Right renal pelvis (tissue), 4 donors: ENCODE measurements around the gene UCN2. TPM values are rescaled to one million over a fixed set of nuclear protein-coding genes. Genes with fewer than 3 reads are reported as not detected.
"Not testable (repeated sequence)": the region's sequence is repeated elsewhere in the genome, so short reads cannot be mapped to it uniquely, and the experiment has no call there.

Source experiments
- DNase-seq, 4 donors: peaks; one replicate each; pipeline ENCODE4 v3.0.0-alpha.2; 2013; ENCODE audit warnings: low read depth in 4 of 4, low spot score in 3 of 4, missing footprints in 1 of 4
- polyA plus RNA-seq, 4 donors: library from polyadenylated mRNA; unstranded; fragments of 120-200 nt; gene quantifications; one replicate each; pipeline ENCODE4 v1.2.1, GENCODE V29; 2013; ENCODE audit not compliant: insufficient read length in 4 of 4

The UCN2 gene
- polyA plus RNA-seq, 4 donors = 0.19 to 0.66 (median 0.57) TPM

DNA sequence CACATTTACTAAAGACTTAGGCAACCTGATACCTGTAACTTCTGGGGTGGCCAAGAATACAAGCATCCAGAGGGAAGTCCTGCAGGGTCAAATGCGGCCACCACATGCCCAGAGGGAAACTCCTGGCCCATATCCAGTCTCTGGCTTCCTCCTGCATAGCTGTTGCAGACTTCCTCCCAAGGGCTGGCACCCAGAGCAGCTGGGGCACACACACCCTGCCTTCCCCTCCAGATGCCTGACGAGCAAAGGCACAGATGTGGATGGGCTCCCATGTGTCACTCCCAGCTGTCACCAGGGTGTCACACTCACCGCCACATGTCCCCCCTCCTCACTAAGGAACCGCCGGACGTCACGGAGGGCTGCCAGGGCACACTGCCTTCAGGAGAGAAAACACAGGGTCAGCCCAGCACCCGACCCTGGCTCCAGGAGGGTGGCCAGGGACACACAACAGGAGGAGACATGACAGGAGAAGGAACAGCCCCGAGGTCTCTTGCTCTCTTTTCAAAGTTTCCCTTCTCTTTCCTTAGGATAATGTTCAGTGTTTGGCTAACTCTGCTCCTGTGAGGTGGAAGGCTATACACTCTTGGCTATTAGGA is 20.2 kb downstream of the UCN2 start:
- no peak for DNase-seq

DNA sequence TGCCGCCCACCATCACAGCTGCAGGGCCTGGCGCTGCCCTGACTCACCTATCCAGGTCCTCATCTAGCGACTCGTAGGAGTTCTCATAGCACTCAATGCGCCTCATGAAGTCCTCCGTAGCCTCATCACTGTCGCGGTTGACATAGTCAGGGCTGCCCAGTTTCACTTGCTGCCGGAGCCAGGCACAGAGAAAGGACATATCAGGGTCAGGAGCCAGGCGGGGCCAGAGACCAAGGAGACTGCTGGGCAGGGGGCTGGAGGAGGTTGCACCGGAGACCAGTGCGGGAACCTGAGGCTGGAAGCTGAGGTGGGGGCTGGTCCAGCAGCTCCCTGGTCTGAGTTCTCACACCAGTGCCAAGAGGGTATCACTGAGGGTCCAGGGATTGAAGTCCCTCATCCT is 25.1 kb downstream of the UCN2 start:
- no peak for DNase-seq

DNA sequence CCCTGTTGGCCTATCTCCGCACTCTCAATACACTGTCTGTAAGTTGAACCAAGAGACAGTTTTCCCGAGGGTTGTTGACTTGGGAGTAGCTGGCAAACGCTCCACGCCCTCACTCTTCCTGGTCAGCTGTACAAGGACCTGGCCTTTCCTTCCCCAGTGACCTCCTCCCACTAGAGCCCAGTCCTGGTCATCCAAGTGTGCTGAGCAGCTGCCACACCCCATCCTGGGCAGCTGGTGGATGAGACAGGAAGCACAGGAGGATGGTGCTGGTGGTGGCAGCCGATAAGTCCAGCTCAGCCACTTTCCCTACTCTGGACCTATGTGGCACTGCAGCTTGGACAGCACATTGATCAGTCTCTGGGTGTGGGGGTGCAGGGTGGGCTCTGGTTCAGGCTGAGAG is 26.8 kb downstream of the UCN2 start:
- DNase-seq = no peak

DNA sequence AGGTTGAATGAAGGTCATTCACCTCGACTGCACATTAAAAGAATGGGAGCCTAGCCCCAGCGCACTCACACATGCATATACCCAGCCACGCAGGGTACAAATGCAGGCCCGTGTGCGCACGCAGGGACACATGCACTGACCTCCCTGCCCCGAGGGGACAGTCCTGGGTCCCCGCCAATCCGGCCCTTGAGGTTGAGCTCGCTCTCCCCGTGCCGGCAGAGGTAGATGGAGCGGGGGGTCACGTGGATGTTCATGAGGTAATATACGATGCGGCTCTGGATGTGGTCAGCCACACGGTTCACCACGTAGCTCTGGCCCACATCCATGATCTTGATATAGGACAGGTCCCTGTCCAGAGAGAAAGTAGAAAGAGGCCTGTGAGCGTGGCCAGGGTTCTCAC is 27.5 kb downstream of the UCN2 start:
- DNase-seq = no peak

DNA sequence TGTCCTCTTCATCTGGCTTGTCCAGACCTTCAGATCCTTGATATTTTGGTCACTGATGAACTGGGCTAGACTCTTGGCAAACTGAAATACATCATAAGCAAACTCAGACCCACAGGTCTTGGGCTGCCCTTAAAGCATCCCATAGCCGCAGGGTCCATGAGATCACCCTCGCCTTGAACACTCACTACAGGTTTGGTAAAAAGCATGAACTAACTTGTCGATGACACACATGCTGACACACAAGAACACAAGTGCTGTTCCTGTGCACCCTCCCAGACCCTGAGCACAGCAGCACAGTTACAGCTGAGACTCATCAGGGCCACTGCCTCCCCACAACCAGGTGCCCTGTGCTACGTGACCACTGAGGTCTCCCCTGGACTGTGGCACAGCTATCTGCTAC is 28.0 kb downstream of the UCN2 start:
- DNase-seq = no peak

DNA sequence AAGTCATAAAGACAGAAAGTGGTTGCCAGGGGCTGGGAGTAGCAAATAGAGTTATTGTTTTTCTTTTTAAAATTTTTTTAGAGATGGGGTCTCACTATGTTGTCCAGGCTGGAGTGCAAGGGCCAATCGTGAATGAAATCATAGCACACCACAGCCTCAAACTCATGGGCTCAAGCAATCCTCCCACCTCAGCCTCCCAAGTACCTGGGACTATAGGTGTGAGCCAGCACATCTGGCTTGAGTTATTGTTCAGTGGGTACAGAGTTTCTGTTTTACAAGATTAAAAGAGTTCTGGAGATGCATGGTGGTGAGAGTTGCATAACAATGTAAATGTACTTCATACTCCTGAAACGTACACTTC is 30.6 kb downstream of the UCN2 start:
- DNase-seq = no peak

DNA sequence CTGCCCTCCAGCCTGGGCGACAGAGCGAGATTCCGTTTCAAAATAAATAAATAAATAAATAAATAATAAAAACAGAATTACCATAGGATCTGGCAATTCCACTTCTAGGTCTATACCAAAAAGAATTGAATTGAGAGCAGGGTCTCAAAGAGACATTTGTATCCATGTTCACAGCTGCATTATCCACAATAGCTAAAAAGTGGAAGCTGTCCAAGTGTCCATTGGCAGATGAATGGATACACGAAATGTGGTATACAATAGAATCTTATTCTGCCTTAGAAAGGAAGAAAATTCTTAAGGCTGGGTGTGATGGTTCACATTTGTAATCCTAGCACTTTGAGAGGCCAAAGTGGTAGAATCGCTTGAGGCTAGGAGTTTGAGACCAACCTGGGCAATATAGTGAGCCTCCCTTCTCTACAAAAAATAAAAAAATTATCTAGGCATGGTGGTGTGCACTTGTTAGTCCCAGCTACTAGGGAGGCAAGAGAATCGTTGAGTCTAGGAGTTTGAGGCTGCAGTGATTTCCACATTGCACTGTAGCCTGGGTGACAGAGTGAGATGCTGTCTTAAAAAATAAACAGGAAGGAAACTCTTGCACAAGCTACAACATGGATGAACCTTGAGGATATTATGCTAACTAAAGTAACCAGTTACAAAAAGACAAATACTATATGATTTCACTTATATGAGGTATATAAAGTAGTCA is 31.2 kb downstream of the UCN2 start:
- no peak for DNase-seq

DNA sequence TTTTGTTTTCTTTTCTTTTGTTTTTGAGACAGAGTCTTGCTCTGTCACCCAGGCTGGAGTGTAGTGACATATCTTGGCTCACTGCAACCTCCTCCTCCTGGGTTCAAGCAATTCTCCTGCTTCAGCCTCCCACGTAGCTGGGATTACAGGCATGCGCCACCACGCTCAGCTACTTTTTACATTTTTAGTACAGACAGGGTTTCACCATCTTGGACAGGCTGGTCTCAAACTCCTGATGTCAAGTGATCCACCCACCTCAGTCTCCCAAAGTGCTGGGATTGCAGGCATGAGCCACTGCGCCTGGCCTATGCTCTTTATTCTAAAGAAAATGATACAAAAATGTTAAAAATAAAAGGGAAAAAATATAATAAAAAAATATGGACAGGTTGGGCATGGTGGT is 32.9 kb downstream of the UCN2 start:
- DNase-seq = not testable (repeated sequence)

DNA sequence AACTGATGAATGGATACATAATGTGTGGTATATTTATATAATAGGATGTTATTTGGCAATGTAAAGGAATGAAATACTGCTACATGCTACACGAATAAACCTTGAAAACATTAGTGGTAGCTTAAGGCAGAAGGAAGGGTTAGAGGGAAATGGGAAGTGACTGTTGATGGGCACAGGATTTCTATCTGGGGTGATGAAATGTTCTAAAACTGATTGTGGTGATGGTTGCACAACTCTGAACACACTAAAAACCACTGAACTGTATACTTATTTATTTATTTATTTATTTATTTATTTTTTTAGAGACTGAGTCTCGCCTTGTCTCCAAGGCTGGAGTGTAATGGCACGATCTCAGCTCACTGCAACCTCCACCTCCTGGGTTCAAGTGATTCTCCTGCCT is 34.8 kb downstream of the UCN2 start:
- DNase-seq = no peak

DNA sequence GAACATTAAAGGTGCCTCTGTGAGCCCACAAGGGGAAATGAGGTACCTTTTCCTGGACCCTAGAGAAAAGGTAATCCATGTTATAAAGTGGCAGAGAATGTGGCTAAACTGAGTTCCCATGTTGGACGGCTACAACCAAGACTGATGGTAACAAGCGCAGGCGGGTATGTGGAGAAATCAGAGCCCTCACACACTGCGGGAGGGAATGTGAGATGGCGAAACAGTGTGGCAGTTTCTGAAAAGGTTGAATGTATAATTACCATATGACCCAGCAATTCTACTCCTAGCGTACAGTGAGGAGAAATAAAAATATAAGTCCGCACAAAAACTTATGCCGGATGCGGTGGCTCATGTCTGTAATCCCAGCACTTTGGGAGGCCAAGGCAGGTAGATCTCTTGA is 35.5 kb downstream of the UCN2 start:
- DNase-seq = no peak

DNA sequence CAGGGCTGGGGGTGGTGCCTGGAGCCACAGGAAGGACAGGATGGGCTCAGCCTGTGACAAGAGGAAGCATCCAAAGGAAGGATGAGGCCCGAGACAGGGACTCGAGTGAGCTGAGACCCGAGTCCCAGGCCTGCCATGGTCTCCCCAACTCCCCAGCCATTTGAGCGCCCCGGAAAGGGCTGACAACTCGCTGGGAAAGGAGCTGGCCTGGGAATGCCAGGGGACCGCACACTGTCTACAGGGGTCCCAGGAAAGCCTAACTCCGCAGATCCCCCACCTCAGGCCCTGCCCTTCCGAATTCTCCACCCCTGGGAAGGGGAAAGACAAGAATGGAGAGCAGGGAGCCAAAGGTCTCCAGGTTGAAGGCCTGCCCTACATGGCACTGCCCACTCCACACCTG is 38.6 kb downstream of the UCN2 start:
- DNase-seq = no peak

DNA sequence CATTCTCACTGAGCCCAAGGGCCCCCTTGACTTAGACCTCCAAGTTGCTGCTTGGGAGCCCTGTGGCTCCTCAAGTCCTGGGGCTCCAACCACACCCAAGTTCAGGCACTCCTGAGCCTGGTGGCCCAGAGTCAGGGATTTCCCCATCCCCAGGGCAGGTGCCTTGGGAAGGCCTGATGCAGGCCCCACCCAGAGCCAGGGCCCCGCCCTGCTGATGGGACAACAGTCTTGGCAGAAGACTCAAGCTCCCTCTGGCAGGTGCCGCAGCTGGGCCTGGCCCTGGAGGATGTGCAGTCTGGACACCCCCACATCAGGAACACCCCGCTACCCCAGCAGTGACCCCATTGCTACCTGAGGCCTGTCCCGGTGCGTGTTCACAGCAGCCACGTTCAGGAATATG is 41.9 kb downstream of the UCN2 start:
- no peak for DNase-seq

DNA sequence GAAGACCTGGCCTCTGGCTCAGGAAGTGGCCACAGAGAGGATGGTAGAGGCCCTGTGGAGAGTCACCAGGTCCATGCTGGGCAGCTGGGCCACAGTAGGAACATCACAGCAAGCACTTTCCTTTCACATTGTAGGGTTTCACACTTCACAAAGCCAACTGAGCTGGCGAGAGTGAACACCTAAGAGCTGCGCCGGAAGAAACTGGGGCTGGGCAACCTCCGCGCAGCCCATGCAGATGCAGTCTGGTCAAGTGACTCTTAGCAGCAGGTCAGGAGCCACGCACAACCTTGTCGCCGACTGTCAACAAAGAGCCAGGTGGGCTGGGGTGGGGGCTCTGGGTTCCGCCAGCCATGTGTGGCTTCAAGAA is 44.3 kb downstream of the UCN2 start:
- DNase-seq = no peak

DNA sequence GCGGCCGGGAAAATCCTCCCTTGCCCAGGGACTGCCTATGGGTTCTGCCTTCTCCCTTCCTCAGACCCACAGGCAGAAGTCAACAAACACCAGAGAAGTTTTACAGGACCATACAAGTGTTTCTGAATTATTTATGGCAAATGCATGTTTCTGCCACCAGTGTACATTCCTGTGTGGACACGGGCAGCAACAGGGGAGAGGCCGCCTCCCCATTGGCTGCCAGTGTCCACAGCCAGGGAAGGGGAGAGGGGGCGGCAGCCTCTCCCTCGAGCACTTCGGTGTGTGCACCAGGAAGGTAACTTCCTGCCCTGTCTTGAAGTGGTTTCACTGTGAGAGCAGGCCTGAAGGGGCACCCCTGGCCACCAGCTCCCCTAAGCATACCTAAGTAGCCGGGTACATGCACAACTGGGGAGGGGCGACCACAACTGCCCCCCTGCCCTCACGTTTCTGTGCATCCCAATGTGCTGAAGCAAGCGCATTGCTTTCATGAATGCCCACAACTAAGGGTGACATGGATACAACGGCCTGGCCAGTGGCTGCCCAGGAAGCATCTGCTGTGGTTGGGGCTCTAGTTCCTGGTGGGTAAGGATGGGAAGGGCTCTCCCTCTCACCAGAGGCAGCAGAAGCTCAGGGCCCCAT is 44.8 kb downstream of the UCN2 start:
- DNase-seq = no peak

DNA sequence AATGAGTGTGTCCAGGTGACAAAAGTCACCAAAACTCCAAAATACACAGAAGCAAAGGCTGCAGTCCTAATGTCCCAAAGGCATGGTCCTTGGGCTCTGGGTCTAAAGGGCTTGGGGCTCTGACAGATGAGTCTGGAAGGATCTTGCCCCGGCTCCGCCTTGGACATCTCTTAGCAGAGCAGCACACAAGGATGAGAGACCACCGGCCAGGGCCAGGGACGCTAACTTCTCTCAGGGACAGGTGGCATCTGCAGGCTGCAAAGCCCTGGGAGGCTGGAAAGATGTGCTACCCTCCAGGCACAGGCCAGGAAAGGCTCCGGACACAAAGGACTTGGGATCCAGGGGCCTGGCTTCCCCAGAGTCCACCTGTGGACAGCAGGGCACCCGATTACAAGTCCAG is 45.5 kb downstream of the UCN2 start:
- no peak for DNase-seq

DNA sequence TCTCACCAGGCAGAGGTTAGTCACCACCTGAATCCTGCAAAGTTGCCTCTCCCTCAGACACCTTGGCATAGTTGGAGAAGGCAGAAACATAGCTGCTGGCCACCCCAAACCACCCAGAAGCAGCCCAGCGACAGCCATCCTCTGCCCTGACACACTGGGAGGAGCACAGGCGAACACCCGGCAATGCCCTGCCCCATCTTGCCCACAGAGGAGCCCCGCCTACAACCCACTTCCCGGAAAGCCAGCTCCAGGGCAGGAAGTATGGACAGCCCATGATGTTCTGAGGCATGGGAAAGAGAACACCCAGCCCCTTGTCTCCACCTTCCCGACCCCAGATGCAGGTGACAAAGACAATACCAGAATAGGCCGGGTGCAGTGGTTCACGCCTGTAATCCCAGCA is 47.0 kb downstream of the UCN2 start:
- no peak for DNase-seq

DNA sequence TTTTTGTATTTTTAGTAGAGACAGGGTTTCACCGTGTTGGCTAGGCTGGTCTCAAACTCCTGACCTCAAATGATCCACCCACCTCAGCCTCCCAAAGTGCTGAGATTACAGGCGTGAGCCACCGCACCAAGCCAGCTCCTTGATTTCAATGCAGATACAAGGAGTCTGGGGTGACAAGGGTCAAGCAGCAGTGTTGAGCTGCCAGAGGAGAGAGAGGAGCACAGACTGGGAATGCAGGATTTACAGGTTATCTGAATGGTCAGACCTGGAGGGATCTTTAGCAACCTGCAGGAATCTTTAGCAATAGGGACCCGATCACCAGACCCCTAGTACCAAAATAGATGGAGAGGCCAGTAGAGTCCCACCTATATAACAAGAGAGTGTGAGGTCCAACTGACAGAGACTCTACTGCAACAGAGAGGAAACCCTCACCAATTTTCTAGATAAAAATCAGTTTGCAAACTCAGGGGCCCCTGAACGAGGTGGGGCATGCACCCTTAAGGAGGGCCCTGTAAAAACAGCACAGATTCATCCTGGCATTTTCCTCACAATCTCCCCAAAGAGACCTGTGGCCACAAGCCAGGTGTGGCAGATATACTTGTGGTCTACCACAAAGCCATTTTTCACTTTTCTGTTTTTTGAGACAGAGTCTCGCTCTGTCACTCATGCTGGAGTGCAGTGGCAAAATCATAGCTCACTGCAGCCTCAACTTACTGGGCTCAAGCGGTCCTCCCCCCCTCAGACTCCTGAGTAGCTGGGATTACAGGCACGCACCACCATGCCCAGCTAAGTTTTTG is 49.0 kb downstream of the UCN2 start:
- DNase-seq = no peak

Other genes starting within 250 kb of the UCN2 start
- gene SPINK8, start 230.1 kb downstream of the UCN2 start, polyA plus RNA-seq = under 1 TPM in 1 of 4 donors, not detected in 3; 0.32 TPM
- gene FBXW12, start 191.6 kb downstream of the UCN2 start, polyA plus RNA-seq = under 1 TPM; 0.33 to 0.56 (median 0.41) TPM
- gene PLXNB1, start 133.7 kb downstream of the UCN2 start, polyA plus RNA-seq = 100 to 1,000 TPM; 163 to 236 (median 188) TPM
- gene CCDC51, start 123.7 kb downstream of the UCN2 start, polyA plus RNA-seq = 10 to 100 TPM; 25.2 to 29.7 (median 27.8) TPM
- gene TMA7, start 123.5 kb downstream of the UCN2 start, polyA plus RNA-seq = 100 to 1,000 TPM; 293 to 334 (median 315) TPM
- gene ATRIP, start 117.0 kb downstream of the UCN2 start, polyA plus RNA-seq = 10 to 100 TPM; 12.6 to 16.9 (median 14.5) TPM
- gene SHISA5, start 59.6 kb downstream of the UCN2 start, polyA plus RNA-seq = 100 to 1,000 TPM; 111 to 120 (median 112) TPM
- 1 to 10 TPM; 3.9 to 5.4 (median 4.9) TPM for gene PFKFB4, start 7.0 kb downstream of the UCN2 start, polyA plus RNA-seq
- gene COL7A1, start 31.5 kb upstream of the UCN2 start, polyA plus RNA-seq = 10 to 100 TPM; 17.3 to 18.3 (median 17.8) TPM
- 100 to 1,000 TPM; 262 to 323 (median 276) TPM for gene UQCRC1, start 45.9 kb upstream of the UCN2 start, polyA plus RNA-seq
- under 1 TPM in 1 of 4 donors, not detected in 3; 0.21 TPM for gene TMEM89, start 58.0 kb upstream of the UCN2 start, polyA plus RNA-seq
- 10 to 100 TPM; 20.7 to 30.9 (median 23.1) TPM for gene SLC26A6, start 71.7 kb upstream of the UCN2 start, polyA plus RNA-seq
- gene CELSR3, start 99.1 kb upstream of the UCN2 start, polyA plus RNA-seq = 1 to 10 TPM in 3 of 4 donors, under 1 TPM in 1; 0.96 to 1.4 (median 1.1) TPM
- gene NCKIPSD, start 122.1 kb upstream of the UCN2 start, polyA plus RNA-seq = 10 to 100 TPM; 13.8 to 22.2 (median 18.0) TPM
- 100 to 1,000 TPM; 183 to 280 (median 215) TPM for gene IP6K2, start 153.4 kb upstream of the UCN2 start, polyA plus RNA-seq